Measurements from ENCODE around the gene SELENOK. TPM values are rescaled to one million over a fixed set of nuclear protein-coding genes. Genes with fewer than 3 reads are reported as not detected.

Gene SELENOK
- total RNA-seq, 1 experiment from 2014 or later: 37.0 TPM

Other genes starting within 250 kb of the SELENOK start
- gene CHDH, start 45.4 kb downstream of the SELENOK start, total RNA-seq (2014; rRNA removed; shearing (Covaris generic); ENCODE audit: low replicate concordance): 0.76 and 2.0 TPM in 2 replicates
- gene IL17RB, start 45.3 kb downstream of the SELENOK start, total RNA-seq (2014; rRNA removed; shearing (Covaris generic); ENCODE audit: low replicate concordance): 0.89 and 2.4 TPM in 2 replicates
- gene ACTR8, start 9.7 kb downstream of the SELENOK start, total RNA-seq (2014; rRNA removed; shearing (Covaris generic); ENCODE audit: low replicate concordance): 13.3 and 13.5 TPM in 2 replicates
- gene CACNA2D3, start 230.7 kb upstream of the SELENOK start, total RNA-seq (2014; rRNA removed; shearing (Covaris generic); ENCODE audit: low replicate concordance): 1.2 and 2.0 TPM in 2 replicates